Colon (tissue), 2 donors: ENCODE measurements around the gene FBXO24.

ENCODE experiments used
- FAIRE-seq: peaks from 2 replicates; lab custom pipeline; 2012; peaks lifted over from hg19 to GRCh38; lab: Jason Lieb, UNC
- donor health status: control.
- donor health status: control.

Gene FBXO24

GRCh38 chr7:100591596-100591995 is 5.5 kb downstream of the FBXO24 start:
- FAIRE-seq, result no peak

- FAIRE-seq, result no peak
Observed at GRCh38 chr7:100595188-100595587, 9.1 kb downstream of the FBXO24 start.

- FAIRE-seq, result no peak
Observed at GRCh38 chr7:100598425-100598824, 12.3 kb downstream of the FBXO24 start.

GRCh38 chr7:100599911-100600729 is 14.0 kb downstream of the FBXO24 start:
- no peak for FAIRE-seq

- FAIRE-seq, result no peak
Observed at GRCh38 chr7:100600730-100601038, 14.6 kb downstream of the FBXO24 start.

GRCh38 chr7:100602889-100603725 is 17.0 kb downstream of the FBXO24 start:
- FAIRE-seq, result no peak

- FAIRE-seq, result no peak
Observed at GRCh38 chr7:100603726-100604027, 17.5 kb downstream of the FBXO24 start.

- no peak for FAIRE-seq
Observed at GRCh38 chr7:100604028-100604975, 18.2 kb downstream of the FBXO24 start.

- FAIRE-seq, result no peak
Observed at GRCh38 chr7:100604976-100605911, 19.1 kb downstream of the FBXO24 start.

GRCh38 chr7:100606313-100606712 is 20.2 kb downstream of the FBXO24 start:
- FAIRE-seq, result no peak

GRCh38 chr7:100607111-100607510 is 21.0 kb downstream of the FBXO24 start:
- FAIRE-seq, result no peak

- FAIRE-seq, result no peak
Observed at GRCh38 chr7:100609958-100610357, 23.8 kb downstream of the FBXO24 start.

GRCh38 chr7:100611983-100612729 is 26.0 kb downstream of the FBXO24 start, which contains the start of gene MOSPD3:
TSS of gene MOSPD3 (plus strand) at chr7:100612540. CDS start at chr7:100612792, 252 bp downstream.
- FAIRE-seq, result peak; percentile 95

GRCh38 chr7:100612730-100613390 is 26.7 kb downstream of the FBXO24 start:
- FAIRE-seq, result no peak

- FAIRE-seq, result no peak
Observed at GRCh38 chr7:100613412-100614175, 27.5 kb downstream of the FBXO24 start.

GRCh38 chr7:100614308-100614861 is 28.3 kb downstream of the FBXO24 start:
- no peak for FAIRE-seq

- no peak for FAIRE-seq
Observed at GRCh38 chr7:100620239-100620638, 34.1 kb downstream of the FBXO24 start.

- FAIRE-seq, result no peak
Observed at GRCh38 chr7:100620804-100621203, 34.7 kb downstream of the FBXO24 start.

GRCh38 chr7:100621554-100621953 is 35.4 kb downstream of the FBXO24 start:
- no peak for FAIRE-seq
